GM21447 (cell line): Measurements from ENCODE around the gene PARP9.

Experiments
- ATAC-seq: cut with Tn5 transposase; IDR thresholded peaks from one replicate; pipeline ENCODE4 v1.9.1; 2021; ENCODE audit not compliant: unreplicated experiment

PARP9 gene

DNA sequence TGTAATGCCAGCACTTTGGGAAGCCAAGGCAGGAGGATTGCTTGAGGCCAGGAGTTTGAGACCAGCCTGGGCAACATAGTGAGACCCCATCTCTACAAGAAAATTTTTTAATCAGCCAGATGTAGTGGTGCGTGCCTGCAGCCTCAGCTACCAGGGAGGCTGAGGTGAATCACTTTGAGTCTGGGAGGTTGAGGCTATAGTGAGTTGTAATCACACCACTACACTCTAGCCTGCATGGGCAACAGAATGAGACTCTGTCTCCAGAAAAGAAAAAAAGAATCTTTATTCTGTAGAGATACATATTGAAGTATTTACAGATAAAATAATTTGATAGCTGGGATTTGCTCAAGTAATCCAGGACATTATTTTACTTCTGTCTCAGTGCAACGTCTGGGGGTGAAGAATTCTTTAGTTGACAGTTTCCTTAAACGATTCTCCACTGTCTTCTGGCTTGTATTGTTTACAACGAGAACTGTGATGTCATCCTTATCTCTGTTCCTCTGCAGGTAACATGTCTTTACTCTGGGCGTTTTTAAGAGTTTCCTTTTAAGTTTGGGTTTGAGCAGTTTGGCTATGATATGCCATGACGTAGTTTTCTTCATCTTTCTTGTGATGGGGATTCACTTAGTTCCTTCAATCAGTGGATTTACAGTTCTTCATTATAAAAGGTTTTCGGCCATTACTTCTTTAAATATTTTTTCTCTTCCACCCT is 75.7 kb downstream of the PARP9 start:
- no peak for ATAC-seq

DNA sequence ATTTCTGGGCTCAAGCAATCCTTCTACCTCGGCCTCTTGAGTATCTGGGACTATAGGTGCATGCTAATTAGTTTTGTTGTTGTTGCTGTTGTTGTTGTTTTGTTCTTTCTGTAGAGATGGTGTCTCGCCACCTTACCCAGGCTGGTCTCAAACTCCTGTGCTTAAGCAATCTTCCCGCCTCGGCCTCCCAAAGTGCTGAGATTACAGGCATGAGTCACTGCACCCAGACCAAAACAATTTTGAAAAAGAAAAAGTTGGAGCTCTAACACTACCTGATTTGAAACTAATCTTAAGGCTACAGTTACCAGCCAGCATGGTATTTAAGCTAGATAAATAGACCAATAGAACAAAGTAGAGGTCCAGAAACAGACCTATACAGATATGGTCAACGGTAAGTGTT is 79.1 kb downstream of the PARP9 start:
- no peak for ATAC-seq

DNA sequence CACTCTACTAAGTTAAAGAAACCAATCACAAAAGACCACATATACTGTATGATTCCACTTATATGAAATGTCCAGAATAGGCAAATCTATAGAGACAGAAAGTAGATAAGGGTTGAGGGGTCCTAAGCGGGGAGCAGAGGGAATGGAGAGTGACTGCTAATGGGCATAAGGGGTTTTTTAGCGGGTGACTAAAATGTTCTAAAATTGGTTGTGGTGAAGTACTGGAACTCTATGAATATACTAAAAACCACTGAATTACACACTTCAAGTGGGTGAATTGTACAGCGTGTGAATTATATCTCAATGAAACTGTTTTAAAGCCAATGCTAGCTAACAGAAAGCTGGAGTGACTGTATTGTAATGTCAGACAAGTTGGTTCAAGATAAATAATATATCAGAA is 82.7 kb downstream of the PARP9 start:
- no peak for ATAC-seq
